ENCODE data around the gene NUP153.

Gene NUP153

GRCh38 chr6:17684134-17684533 lies 22.6 kb downstream of the NUP153 start:
- H3K27me3 ChIP-seq (ENCODE audit: insufficient read depth, poor library complexity, severe bottlenecking): no peaks in the 10 kb centered on the region
- ATAC-seq (ENCODE audit: low read depth) (no peak), DNase-seq (ENCODE audit: low spot score) (no peak)
- no peaks in the 10 kb centered on the region for H3K9me3 ChIP-seq (ENCODE audit: severe bottlenecking)
- H3K36me3 ChIP-seq (ENCODE audit: low read depth): peaks cover 64% of the 10 kb centered on the region
- H3K4me3 ChIP-seq (ENCODE audit: severe bottlenecking): no peak overlapping the region
- TF ChIP-seq CTCF (IDR thresholded peaks at IDR 0.05; ENCODE audit: poor library complexity, severe bottlenecking): no peak
- H3K27ac ChIP-seq (ENCODE audit: poor library complexity, severe bottlenecking): no peak overlapping the region
- no peaks in the 10 kb centered on the region for H3K4me1 ChIP-seq (ENCODE audit: insufficient read depth, poor library complexity, severe bottlenecking)

- H3K4me1 ChIP-seq (ENCODE audit: insufficient read depth, poor library complexity, severe bottlenecking): no peaks in the 10 kb centered on the region
- H3K36me3 ChIP-seq (ENCODE audit: low read depth): peaks cover 59% of the 10 kb centered on the region
- no peaks in the 10 kb centered on the region for H3K9me3 ChIP-seq (ENCODE audit: severe bottlenecking)
- TF ChIP-seq CTCF (IDR thresholded peaks at IDR 0.05; ENCODE audit: poor library complexity, severe bottlenecking): no peak
- H3K4me3 ChIP-seq (ENCODE audit: severe bottlenecking): no peak overlapping the region
- DNase-seq (ENCODE audit: low spot score) (no peak), ATAC-seq (ENCODE audit: low read depth) (no peak)
- H3K27ac ChIP-seq (ENCODE audit: poor library complexity, severe bottlenecking): no peak overlapping the region
- no peaks in the 10 kb centered on the region for H3K27me3 ChIP-seq (ENCODE audit: insufficient read depth, poor library complexity, severe bottlenecking)
Observed at GRCh38 chr6:17683428-17683827, 23.3 kb downstream of the NUP153 start.

GRCh38 chr6:17679726-17680125 lies 27.0 kb downstream of the NUP153 start:
- Histone ChIP-seq H3K9me3 (ENCODE audit: severe bottlenecking) (no peaks in the 10 kb centered on the region), H3K27ac (ENCODE audit: poor library complexity, severe bottlenecking) (no peak overlapping the region), H3K4me3 (ENCODE audit: severe bottlenecking) (no peak overlapping the region), H3K4me1 (ENCODE audit: insufficient read depth, poor library complexity, severe bottlenecking) (no peaks in the 10 kb centered on the region), H3K27me3 (ENCODE audit: insufficient read depth, poor library complexity, severe bottlenecking) (no peaks in the 10 kb centered on the region), H3K36me3 (ENCODE audit: low read depth) (peaks cover 48% of the 10 kb centered on the region)
- no peak for TF ChIP-seq CTCF (IDR thresholded peaks at IDR 0.05; ENCODE audit: poor library complexity, severe bottlenecking)
- DNase-seq (ENCODE audit: low spot score) (no peak), ATAC-seq (ENCODE audit: low read depth) (no peak)

- ATAC-seq (ENCODE audit: low read depth) (no peak), DNase-seq (ENCODE audit: low spot score) (no peak)
- no peaks in the 10 kb centered on the region for H3K9me3 ChIP-seq (ENCODE audit: severe bottlenecking)
- no peaks in the 10 kb centered on the region for H3K27me3 ChIP-seq (ENCODE audit: insufficient read depth, poor library complexity, severe bottlenecking)
- H3K4me3 ChIP-seq (ENCODE audit: severe bottlenecking): no peak overlapping the region
- H3K36me3 ChIP-seq (ENCODE audit: low read depth): peaks cover 53% of the 10 kb centered on the region
- H3K27ac ChIP-seq (ENCODE audit: poor library complexity, severe bottlenecking): no peak overlapping the region
- no peaks in the 10 kb centered on the region for H3K4me1 ChIP-seq (ENCODE audit: insufficient read depth, poor library complexity, severe bottlenecking)
- no peak for TF ChIP-seq CTCF (IDR thresholded peaks at IDR 0.05; ENCODE audit: poor library complexity, severe bottlenecking)
Observed at GRCh38 chr6:17677602-17678001, 29.1 kb downstream of the NUP153 start.

- TF ChIP-seq CTCF (IDR thresholded peaks at IDR 0.05; ENCODE audit: poor library complexity, severe bottlenecking): no peak
- Histone ChIP-seq H3K36me3 (ENCODE audit: low read depth) (peaks cover 79% of the 10 kb centered on the region), H3K9me3 (ENCODE audit: severe bottlenecking) (no peaks in the 10 kb centered on the region), H3K27ac (ENCODE audit: poor library complexity, severe bottlenecking) (no peak overlapping the region), H3K4me3 (ENCODE audit: severe bottlenecking) (no peak overlapping the region), H3K27me3 (ENCODE audit: insufficient read depth, poor library complexity, severe bottlenecking) (no peaks in the 10 kb centered on the region), H3K4me1 (ENCODE audit: insufficient read depth, poor library complexity, severe bottlenecking) (no peaks in the 10 kb centered on the region)
- no peak for DNase-seq (ENCODE audit: low spot score)
- no peak for ATAC-seq (ENCODE audit: low read depth)
Observed at GRCh38 chr6:17673543-17674254, 33.0 kb downstream of the NUP153 start.

All from RWPE2 (cell line).